Measurements from ENCODE around the gene BCL10.

BCL10 gene

DNA sequence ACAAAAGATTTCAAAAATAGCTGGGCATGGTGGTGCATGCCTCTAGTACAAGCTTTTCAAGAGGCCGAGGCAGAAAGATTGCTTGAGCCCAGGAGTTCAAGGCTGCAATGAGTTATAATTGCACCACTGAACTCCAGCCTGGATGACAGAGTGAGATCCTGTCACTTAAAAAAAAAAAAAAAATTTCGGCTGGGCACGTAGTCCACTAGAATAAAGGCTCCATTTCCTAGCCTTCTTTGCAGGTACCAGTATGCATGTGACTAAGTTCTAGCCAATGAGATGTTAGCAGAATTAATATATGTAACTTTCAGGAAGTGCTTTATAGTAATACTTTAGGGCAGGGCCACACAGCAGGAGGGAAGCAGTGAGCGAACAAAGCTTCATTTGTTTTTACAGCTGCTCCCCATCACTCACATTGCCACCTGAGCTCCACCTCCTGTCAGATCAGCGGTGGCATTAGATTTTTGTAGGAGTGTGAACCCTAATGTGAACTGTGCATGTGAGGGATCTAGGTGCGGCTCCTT lies 46.8 kb downstream of the BCL10 start:
- no peak for DNase-seq
- in situ Hi-C loops (cut with MboI; ENCODE audit: low pct_unique_long_range_greater_than_20kb, low sequenced_read_pairs), result no loop called here

DNA sequence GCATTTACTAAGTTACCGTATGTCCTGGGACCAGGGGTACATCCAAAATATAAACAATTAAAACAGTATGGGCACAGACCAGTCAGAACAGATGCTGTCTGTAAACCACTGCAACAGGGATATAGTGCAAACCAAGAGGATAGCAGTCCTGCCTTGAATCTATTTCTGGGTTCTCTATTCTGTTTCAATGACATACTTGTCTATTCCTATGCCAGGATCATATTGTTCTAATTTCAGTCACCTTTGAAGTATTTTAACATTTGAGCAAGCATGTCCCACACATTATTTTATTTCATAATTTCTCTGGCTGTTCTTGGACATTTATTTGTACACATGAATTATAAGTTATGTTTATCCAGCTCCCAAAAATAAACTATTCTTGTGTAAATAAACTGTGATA lies 47.5 kb downstream of the BCL10 start:
- in situ Hi-C loops (cut with MboI; ENCODE audit: low pct_unique_long_range_greater_than_20kb, low sequenced_read_pairs), result no loop called here
- no peak for DNase-seq

GRCh38 chr1:85225624-85226380 lies 50.6 kb downstream of the BCL10 start:
- in situ Hi-C loops (cut with MboI; ENCODE audit: low pct_unique_long_range_greater_than_20kb, low sequenced_read_pairs), result no loop called here
- DNase-seq, result no peak

GRCh38 chr1:85224734-85225623 lies 51.5 kb downstream of the BCL10 start:
- in situ Hi-C loops (cut with MboI; ENCODE audit: low pct_unique_long_range_greater_than_20kb, low sequenced_read_pairs), result no loop called here
- DNase-seq, result no peak

DNA sequence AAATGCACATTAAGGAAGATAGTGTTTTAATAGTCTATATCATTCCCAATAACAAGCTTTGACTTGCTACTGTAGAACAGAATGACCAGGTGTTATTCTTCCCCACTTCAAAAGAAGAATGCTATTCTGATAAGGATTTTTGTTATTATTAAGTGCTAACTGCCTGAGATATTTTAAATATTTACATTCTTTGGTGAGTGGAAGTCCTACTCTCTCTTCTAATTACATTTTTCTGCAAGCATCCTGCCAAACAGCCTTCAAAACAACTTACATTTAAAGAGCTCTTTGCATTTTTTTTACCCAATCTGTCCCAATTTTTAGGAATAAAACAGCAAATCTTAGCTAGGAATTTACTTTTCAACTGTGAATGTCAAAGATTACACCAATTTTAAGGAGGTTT lies 52.1 kb downstream of the BCL10 start:
- in situ Hi-C loops (cut with MboI; ENCODE audit: low pct_unique_long_range_greater_than_20kb, low sequenced_read_pairs), result no loop called here
- no peak for DNase-seq

DNA sequence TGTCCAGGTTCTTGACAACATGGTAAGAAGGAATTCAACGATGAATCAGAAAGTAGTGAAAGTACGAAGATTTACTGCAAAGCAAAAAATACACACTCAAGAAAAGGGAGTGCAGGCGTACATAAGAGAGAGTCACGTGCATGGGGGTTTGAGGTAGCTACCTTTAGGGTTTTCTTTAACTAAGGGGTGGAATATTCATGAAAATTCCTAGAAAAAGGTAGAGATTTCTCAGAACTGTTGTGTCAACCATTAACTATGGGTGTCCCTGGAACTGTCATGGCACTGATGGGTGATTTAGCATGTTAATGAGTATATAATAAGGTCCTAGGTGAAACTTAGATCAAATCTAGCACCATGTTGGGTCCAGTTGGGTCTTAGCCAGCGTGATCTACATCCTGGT lies 53.1 kb downstream of the BCL10 start:
- no peak for DNase-seq
- in situ Hi-C loops (cut with MboI; ENCODE audit: low pct_unique_long_range_greater_than_20kb, low sequenced_read_pairs), result no loop called here

DNA sequence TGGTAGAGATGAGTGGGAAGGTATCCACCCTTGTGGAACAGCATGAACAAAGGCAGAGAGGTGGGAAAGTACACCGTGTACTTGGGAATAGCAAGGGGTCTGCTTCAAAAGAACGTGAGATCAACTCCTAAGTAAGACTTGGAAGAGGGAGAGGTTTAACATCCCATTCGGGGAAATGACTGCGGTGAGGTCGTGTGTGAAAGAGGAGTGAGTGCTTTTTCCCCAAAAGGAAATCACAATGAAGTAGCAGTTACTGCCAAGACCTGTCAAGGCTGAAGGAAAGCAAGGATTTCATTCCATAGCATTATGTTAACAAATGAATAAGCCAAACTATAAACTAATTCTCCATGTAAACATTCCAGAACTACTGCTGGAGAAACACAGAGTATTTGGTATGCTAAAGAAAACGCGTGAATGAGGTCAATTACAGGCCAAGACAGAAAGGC lies 55.7 kb downstream of the BCL10 start:
- in situ Hi-C loops (cut with MboI; ENCODE audit: low pct_unique_long_range_greater_than_20kb, low sequenced_read_pairs), result no loop called here

DNA sequence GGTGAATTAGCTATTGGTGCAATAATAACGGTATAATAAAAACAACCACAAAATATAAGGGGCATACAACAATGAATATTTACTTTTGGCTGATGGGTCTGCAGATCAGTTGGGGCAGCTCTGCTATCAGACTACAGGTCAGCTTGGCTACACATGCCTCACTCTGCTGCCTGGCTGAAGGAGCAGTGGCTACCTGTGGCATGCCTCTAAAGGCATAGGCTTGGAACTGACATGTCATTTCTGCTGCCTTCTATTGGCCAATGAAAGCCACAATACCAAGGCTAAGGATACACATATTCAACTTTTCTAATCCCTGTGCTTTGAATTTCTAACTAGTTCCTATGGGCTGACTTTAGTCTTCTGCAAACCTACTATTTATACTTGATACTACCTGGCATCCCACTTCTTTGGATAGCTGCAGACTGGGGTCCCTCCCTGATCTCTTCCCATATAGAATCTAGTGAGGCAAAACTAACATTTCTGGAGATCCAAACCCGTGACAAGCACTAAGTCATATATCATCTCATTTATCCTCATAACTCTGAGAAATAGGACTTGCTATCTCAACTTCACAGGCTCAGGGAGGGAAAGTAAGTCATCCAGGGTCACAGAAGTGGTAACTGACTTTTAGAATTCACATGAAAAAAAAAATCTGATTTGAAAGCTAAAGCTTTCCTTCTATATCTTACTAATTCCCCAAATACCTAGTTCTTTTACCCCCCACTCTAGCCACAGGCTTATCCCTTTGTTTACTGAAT lies 56.4 kb downstream of the BCL10 start:
- in situ Hi-C loops (cut with MboI; ENCODE audit: low pct_unique_long_range_greater_than_20kb, low sequenced_read_pairs), result no loop called here
- no peak for DNase-seq

More for the DNA sequence above, 55.7 kb downstream of the BCL10 start:
- DNase-seq, result no peak

DNA sequence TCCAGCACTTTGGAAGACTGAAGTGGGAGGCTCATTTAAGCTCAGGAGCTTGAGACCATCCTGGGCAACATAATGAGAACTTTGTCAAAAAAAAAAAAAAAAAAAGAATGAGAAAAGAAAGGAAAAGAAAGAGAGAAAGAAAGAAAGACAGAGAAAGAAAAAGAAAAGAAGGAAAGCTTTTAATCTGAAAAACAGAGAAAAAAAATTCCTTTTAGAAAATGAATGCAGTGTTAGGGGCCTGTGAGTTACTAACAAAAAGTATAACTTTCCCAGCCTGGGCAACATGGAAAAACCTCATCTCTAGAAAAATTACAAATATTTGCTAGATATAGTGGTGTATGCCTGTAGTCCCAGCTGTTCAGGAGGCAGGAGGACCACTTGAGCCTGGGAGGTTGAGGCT lies 59.7 kb downstream of the BCL10 start:
- in situ Hi-C loops (cut with MboI; ENCODE audit: low pct_unique_long_range_greater_than_20kb, low sequenced_read_pairs), result no loop called here

More for the DNA sequence above, 59.7 kb downstream of the BCL10 start:
- DNase-seq, result no peak
